Right atrium auricular region (tissue), 2 donors: ENCODE results near the gene MAP4. TPM values are rescaled to one million over a fixed set of nuclear protein-coding genes. Genes with fewer than 3 reads are reported as not detected.
"Not testable (repeated sequence)": the region's sequence is repeated elsewhere in the genome, so short reads cannot be mapped to it uniquely, and the experiment has no call there.

Source experiments
- DNase-seq: peaks from one replicate; pipeline ENCODE4 v3.0.0-alpha.2; 2019; ENCODE audit warnings: low spot score
- H3K27ac ChIP-seq, 2 donors: fragments of 200-600 bp; sonication (generic); 1 replicate in 1 of 2; 2 replicates in 1 of 2; pipeline ENCODE4 v1.5.1; 2016 to 2019
- H3K27me3 ChIP-seq, 2 donors: fragments of 200-600 bp; sonication (generic); one replicate each; pipeline versions ENCODE4 v1.5.1 to v1.6.0; 2017 to 2019
- H3K36me3 ChIP-seq: fragments of 200-600 bp; sonication (generic); one replicate; pipeline ENCODE4 v1.5.1; 2016
- H3K4me1 ChIP-seq, 2 donors: fragments of 200-600 bp; sonication (generic); one replicate each; pipeline versions ENCODE4 v1.5.1 to v1.6.0; 2017 to 2019
- H3K4me3 ChIP-seq, 2 donors: fragments of 200-600 bp; sonication (generic); 1 replicate in 1 of 2; 2 replicates in 1 of 2; pipeline ENCODE4 v1.5.1; 2017 to 2019; ENCODE audit warnings: mild to moderate bottlenecking in 1 of 2, moderate library complexity in 1 of 2
- H3K9me3 ChIP-seq, 2 donors: fragments of 200-600 bp; sonication (generic); one replicate each; pipeline ENCODE4 v1.5.1; 2019
- CTCF ChIP-seq, 2 donors: fragments of 200-600 bp; sonication (generic); IDR thresholded peaks; one replicate each; pipeline ENCODE4 v1.5.1; 2019; ENCODE audit warnings: antibody characterized with exemption in 2 of 2
- total RNA-seq, 2 donors: library from RNA; depleted of rRNA; stranded (reverse); fragments of >200 nt; gene quantifications; one replicate each; pipeline ENCODE4 v1.1.0, GENCODE V29; 2016

Gene MAP4
- total RNA-seq, 2 donors from 2014 or later: 428 to 552 TPM

DNA sequence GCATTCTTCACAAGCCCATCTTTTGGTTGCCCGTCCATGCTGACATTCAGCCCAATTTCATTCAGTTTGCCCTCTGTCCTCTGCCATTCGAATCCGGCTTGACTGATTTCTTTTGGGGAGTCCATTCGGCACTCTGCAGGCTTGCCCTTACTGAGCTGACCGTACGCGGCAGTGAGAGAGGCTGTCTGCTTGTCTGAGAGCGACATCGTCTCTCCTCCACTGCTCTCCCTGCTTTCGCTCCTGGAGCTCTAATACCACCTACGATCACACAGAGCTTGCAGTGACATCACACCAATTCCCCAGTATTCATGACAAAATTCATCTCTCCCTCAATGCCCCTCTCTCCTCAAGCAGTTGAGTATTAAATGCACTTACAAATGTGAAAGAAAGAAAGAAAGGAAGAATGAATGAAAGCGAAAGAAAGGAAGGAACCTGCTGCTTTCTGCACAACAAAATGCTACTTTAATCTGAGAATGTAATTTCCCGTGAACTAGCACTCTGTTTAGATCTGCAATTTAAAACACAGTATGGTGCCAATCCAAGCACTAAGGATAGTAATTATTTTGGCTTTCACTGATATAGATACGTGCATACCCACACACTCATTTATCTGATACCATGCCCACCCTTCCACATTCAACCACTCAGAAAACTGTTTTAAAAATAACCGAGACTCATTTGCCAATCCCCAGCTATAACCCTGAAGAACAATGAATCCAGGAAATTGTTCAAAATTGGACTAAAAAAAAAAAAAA lies 123.8 kb downstream of the MAP4 start:
- peak overlapping the region; percentile 72 to 77 for H3K27ac ChIP-seq
- H3K27me3 ChIP-seq: no peaks in the 10 kb centered on the region
- no peaks in the 10 kb centered on the region for H3K9me3 ChIP-seq
- H3K36me3 ChIP-seq: peaks cover 20% of the 10 kb centered on the region
- H3K4me1 ChIP-seq: peaks cover 0 to 51% of the 10 kb centered on the region in 2 donors
- TF ChIP-seq CTCF (IDR thresholded peaks at IDR 0.05): no peak
- no peak for DNase-seq
- no peak overlapping the region for H3K4me3 ChIP-seq

GRCh38 chr3:47891613-47892005 lies 124.6 kb downstream of the MAP4 start:
- Histone ChIP-seq H3K27me3 (no peaks in the 10 kb centered on the region), H3K4me3 (no peak overlapping the region), H3K36me3 (peaks cover 18% of the 10 kb centered on the region), H3K27ac (peak overlapping the region; percentile 72 to 77), H3K4me1 (peaks cover 0 to 56% of the 10 kb centered on the region in 2 donors), H3K9me3 (no peaks in the 10 kb centered on the region)
- DNase-seq: no peak
- TF ChIP-seq CTCF (IDR thresholded peaks at IDR 0.05): no peak

- Histone ChIP-seq H3K36me3 (peaks cover 17% of the 10 kb centered on the region), H3K9me3 (no peaks in the 10 kb centered on the region), H3K4me1 (peaks cover 0 to 59% of the 10 kb centered on the region in 2 donors), H3K4me3 (no peak overlapping the region), H3K27ac (peak overlapping the region; percentile 72 to 77), H3K27me3 (no peaks in the 10 kb centered on the region)
- DNase-seq: no peak
- no peak for TF ChIP-seq CTCF (IDR thresholded peaks at IDR 0.05)
These were observed 125.2 kb downstream of the MAP4 start for GRCh38 chr3:47890828-47891612.

GRCh38 chr3:47890126-47890827 lies 125.9 kb downstream of the MAP4 start:
- TF ChIP-seq CTCF (IDR thresholded peaks at IDR 0.05): no peak
- H3K4me3 ChIP-seq: no peak overlapping the region
- H3K27ac ChIP-seq: peak overlapping the region; percentile 72 to 77
- no peak for DNase-seq
- H3K36me3 ChIP-seq: peaks cover 13% of the 10 kb centered on the region
- H3K4me1 ChIP-seq: peaks cover 0 to 59% of the 10 kb centered on the region in 2 donors
- no peaks in the 10 kb centered on the region for H3K9me3 ChIP-seq
- H3K27me3 ChIP-seq: no peaks in the 10 kb centered on the region

GRCh38 chr3:47888986-47889757 lies 127.0 kb downstream of the MAP4 start:
- no peak for DNase-seq
- Histone ChIP-seq H3K4me3 (no peak overlapping the region), H3K36me3 (peaks cover 15% of the 10 kb centered on the region), H3K27me3 (no peaks in the 10 kb centered on the region), H3K27ac (peak overlapping the region; percentile 72 to 77), H3K9me3 (no peaks in the 10 kb centered on the region), H3K4me1 (peaks cover 0 to 59% of the 10 kb centered on the region in 2 donors)
- TF ChIP-seq CTCF (IDR thresholded peaks at IDR 0.05): no peak

- H3K36me3 ChIP-seq: peaks cover 15% of the 10 kb centered on the region
- not testable (repeated sequence) for H3K27me3 ChIP-seq, DNase-seq, H3K4me3 ChIP-seq, H3K9me3 ChIP-seq, H3K27ac ChIP-seq
- H3K4me1 ChIP-seq: peaks cover 0 to 51% of the 10 kb centered on the region in 2 donors
These were observed 128.2 kb downstream of the MAP4 start for GRCh38 chr3:47887991-47888390.
